ENCODE results near the gene CEP162. TPM values are rescaled to one million over a fixed set of nuclear protein-coding genes. Genes with fewer than 3 reads are reported as not detected.
"Not testable (repeated sequence)": the region's sequence is repeated elsewhere in the genome, so short reads cannot be mapped to it uniquely, and the experiment has no call there.

CEP162 gene
- total RNA-seq, 1 donor from 2014 or later: 3.3 TPM

GRCh38 chr6:84172080-84172479, 55.4 kb downstream of the CEP162 start:
- no peak for DNase-seq
- ATAC-seq: no peak
- intact Hi-C loops (cut with micrococcal nuclease): no loop called here

- DNase-seq (no peak), ATAC-seq (no peak)
- intact Hi-C loops (cut with micrococcal nuclease): no loop called here
Observed at GRCh38 chr6:84167457-84167856, 60.0 kb downstream of the CEP162 start.

GRCh38 chr6:84166395-84166794, 61.0 kb downstream of the CEP162 start:
- ATAC-seq (no peak), DNase-seq (no peak)
- intact Hi-C loops (cut with micrococcal nuclease): no loop called here

GRCh38 chr6:84164328-84164727, 63.1 kb downstream of the CEP162 start:
- intact Hi-C loops (cut with micrococcal nuclease); ATAC-seq; DNase-seq: not testable (repeated sequence)

- DNase-seq (no peak), ATAC-seq (no peak)
- intact Hi-C loops (cut with micrococcal nuclease): no loop called here
Observed at GRCh38 chr6:84161190-84161589, 66.3 kb downstream of the CEP162 start.

- intact Hi-C loops (cut with micrococcal nuclease): no loop called here
- ATAC-seq (no peak), DNase-seq (no peak)
Observed at GRCh38 chr6:84156306-84156705, 71.1 kb downstream of the CEP162 start.

GRCh38 chr6:84151669-84152068, 75.8 kb downstream of the CEP162 start:
- intact Hi-C loops (cut with micrococcal nuclease): no loop called here
- ATAC-seq (no peak), DNase-seq (no peak)

- ATAC-seq (no peak), DNase-seq (no peak)
- intact Hi-C loops (cut with micrococcal nuclease): no loop called here
Observed at GRCh38 chr6:84150705-84151104, 76.7 kb downstream of the CEP162 start.

- DNase-seq (no peak), ATAC-seq (no peak)
- intact Hi-C loops (cut with micrococcal nuclease): no loop called here
Observed at GRCh38 chr6:84141521-84141920, 85.9 kb downstream of the CEP162 start.

- ATAC-seq (no peak), DNase-seq (no peak)
- intact Hi-C loops (cut with micrococcal nuclease): no loop called here
Observed at GRCh38 chr6:84139311-84139710, 88.1 kb downstream of the CEP162 start.

- ATAC-seq: no peak
- intact Hi-C loops (cut with micrococcal nuclease): no loop called here
Observed at GRCh38 chr6:84137989-84138575, 89.4 kb downstream of the CEP162 start.

GRCh38 chr6:84137051-84137375, 90.4 kb downstream of the CEP162 start:
- intact Hi-C loops (cut with micrococcal nuclease): no loop called here
- no peak for ATAC-seq
- no peak for DNase-seq

More at GRCh38 chr6:84137989-84138575, 89.4 kb downstream of the CEP162 start:
- DNase-seq: no peak

GRCh38 chr6:84136364-84137050, 90.9 kb downstream of the CEP162 start:
- intact Hi-C loops (cut with micrococcal nuclease): no loop called here
- no peak for DNase-seq

GRCh38 chr6:84135291-84135690, 92.2 kb downstream of the CEP162 start:
- ATAC-seq: no peak

More at GRCh38 chr6:84136364-84137050, 90.9 kb downstream of the CEP162 start:
- ATAC-seq: no peak

GRCh38 chr6:84133385-84133784, 94.1 kb downstream of the CEP162 start:
- DNase-seq; ATAC-seq; intact Hi-C loops (cut with micrococcal nuclease): not testable (repeated sequence)

More at GRCh38 chr6:84135291-84135690, 92.2 kb downstream of the CEP162 start:
- DNase-seq: no peak
- intact Hi-C loops (cut with micrococcal nuclease): no loop called here

- not testable (repeated sequence) for ATAC-seq
Observed at GRCh38 chr6:84129588-84129987, 97.9 kb downstream of the CEP162 start.

GRCh38 chr6:84123186-84123585, 104.3 kb downstream of the CEP162 start:
- ATAC-seq: no peak
- intact Hi-C loops (cut with micrococcal nuclease): no loop called here
- no peak for DNase-seq

More at GRCh38 chr6:84129588-84129987, 97.9 kb downstream of the CEP162 start:
- intact Hi-C loops (cut with micrococcal nuclease); DNase-seq: not testable (repeated sequence)

GRCh38 chr6:84119277-84119676, 108.2 kb downstream of the CEP162 start:
- no peak for ATAC-seq
- no peak for DNase-seq
- intact Hi-C loops (cut with micrococcal nuclease): no loop called here

GRCh38 chr6:84118191-84118590, 109.3 kb downstream of the CEP162 start:
- DNase-seq (no peak), ATAC-seq (no peak)
- intact Hi-C loops (cut with micrococcal nuclease): no loop called here

- ATAC-seq; intact Hi-C loops (cut with micrococcal nuclease); DNase-seq: not testable (repeated sequence)
Observed at GRCh38 chr6:84114933-84115594, 112.4 kb downstream of the CEP162 start.
